ENCODE results near the gene STRADA.

DNA sequence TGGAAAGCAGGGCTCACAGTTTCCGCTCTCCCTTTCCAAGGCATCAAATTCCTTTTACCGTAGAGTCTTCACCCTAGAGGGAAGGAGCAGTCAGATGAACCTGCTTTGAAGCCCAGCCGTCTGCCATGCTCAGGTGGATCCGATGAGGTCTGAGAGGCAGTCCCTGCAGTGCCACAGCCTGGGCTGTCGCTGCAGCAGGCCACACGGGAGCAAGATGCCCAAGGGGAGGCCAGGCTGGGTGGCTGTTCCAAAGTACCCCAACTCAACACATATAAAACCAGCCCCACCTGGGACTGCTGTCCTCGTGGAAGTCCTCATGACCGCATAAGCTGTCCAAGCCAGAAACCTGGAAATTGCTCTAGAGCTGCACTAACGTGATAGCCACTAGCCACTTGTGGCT is 36.8 kb downstream of the STRADA start:
- TF ChIP-seq, protein P1, sequence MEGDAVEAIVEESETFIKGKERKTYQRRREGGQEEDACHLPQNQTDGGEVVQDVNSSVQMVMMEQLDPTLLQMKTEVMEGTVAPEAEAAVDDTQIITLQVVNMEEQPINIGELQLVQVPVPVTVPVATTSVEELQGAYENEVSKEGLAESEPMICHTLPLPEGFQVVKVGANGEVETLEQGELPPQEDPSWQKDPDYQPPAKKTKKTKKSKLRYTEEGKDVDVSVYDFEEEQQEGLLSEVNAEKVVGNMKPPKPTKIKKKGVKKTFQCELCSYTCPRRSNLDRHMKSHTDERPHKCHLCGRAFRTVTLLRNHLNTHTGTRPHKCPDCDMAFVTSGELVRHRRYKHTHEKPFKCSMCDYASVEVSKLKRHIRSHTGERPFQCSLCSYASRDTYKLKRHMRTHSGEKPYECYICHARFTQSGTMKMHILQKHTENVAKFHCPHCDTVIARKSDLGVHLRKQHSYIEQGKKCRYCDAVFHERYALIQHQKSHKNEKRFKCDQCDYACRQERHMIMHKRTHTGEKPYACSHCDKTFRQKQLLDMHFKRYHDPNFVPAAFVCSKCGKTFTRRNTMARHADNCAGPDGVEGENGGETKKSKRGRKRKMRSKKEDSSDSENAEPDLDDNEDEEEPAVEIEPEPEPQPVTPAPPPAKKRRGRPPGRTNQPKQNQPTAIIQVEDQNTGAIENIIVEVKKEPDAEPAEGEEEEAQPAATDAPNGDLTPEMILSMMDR (IDR thresholded peaks at IDR 0.05), result no peak
- no peak for TF ChIP-seq POLR2A (IDR thresholded peaks at IDR 0.05)
- TF ChIP-seq EP300 (IDR thresholded peaks at IDR 0.05), result no peak
